GM11168 (cell line): ENCODE measurements around the gene RTF1.
"Not testable (repeated sequence)": the region's sequence is repeated elsewhere in the genome, so short reads cannot be mapped to it uniquely, and the experiment has no call there.

ENCODE experiments used
- in situ Hi-C: fragments of 300-500 bp; cut with MboI; formaldehyde crosslinking; loops from one replicate; pipeline ENCODE4 v1.12.0; 2022; ENCODE audit warnings: low sequenced_read_pairs; ENCODE audit not compliant: unreplicated experiment

Gene RTF1

DNA sequence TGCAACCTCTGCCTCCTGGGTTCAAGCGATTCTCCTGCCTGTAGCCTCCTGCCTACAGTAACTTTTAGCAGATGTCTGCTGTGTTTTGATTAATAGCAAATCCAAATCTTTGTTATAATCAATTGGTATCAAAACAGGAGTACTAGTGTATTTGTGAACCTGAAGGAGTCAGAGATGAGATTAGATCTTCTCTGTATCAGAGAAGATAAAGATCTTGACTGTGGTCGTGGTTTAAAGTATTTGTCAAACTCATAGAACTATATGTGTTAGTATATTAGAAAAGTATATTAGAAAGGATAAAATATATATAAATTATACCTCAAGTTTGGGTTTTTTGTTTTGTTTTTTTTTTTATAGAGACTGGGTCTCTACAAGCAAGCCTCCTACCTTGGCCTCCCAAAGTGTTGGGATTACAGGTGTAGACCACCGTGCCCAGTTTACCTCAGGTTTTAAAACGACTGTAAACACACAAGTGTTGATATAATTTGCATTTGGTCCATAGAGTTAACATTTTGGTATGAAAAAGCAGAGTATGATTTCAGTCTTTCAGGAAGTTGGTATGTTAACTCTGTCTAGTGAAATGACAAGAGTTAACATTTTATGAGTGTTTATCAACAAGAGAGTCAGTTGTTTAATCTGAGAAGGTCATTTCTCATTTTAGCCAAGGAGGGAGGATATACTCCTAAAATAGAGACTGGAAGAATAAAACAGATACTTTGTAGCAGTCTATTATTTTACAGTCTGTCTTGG, 18.3 kb downstream of the RTF1 start:
- in situ Hi-C loops = no loop called here

GRCh38 chr15:41437448-41437847, 20.6 kb downstream of the RTF1 start:
- in situ Hi-C loops = no loop called here

DNA sequence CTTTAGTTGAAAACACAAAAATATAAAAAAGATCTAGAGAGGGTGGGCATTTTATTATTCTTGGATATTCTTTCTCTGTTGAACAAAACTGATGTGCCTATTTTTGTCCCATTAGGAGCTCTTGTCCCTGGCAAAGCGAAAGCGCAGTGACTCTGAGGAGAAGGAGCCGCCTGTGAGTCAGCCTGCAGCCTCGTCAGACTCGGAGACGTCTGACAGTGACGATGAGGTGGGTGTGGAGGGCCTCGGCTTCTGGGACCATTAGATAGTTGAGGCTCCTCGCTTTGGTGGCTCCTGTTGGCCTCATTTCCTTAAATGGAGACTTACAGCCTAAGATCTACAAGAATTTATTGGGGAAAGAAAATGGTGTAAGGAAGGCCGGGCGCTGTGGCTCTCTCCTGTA, 21.3 kb downstream of the RTF1 start:
- in situ Hi-C loops = no loop called here

GRCh38 chr15:41438745-41439144, 21.9 kb downstream of the RTF1 start:
- in situ Hi-C loops = not testable (repeated sequence)

GRCh38 chr15:41443275-41443674, 26.4 kb downstream of the RTF1 start:
- in situ Hi-C loops = no loop called here

- in situ Hi-C loops = no loop called here
Measured at GRCh38 chr15:41445399-41445798, 28.5 kb downstream of the RTF1 start.

DNA sequence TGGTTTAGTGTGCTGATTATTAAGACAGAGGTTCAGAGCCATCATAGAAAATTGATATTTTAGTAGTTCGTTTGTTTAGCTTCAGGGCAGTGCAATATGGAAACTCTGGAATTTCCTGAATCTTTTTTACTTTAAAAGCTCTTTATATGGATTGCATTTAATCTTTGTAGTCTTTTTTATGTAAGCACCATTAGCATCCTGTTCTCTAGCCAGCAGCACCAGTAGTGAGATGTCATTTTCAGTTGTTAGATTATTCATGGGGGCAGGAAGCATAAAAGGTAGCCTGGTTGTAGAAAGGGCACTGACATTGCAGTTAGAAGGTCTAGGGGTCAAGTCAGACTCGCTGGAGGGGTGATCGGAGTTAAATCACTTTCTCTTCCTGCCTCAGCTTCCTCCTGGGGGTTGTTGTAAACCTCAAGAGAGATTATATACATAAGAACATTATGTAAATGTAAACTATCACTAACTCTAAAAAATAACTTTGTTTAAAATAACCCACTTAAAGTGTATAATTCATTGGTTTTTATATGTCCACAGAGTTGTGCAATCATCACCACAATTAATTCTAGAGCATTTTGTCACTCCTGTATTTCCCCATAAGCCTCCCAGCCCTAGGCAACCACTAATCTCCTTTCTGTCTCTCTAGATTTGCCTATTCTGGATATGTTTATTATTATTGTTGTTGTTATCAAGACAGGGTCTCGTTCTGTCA, 45.3 kb downstream of the RTF1 start:
- in situ Hi-C loops = no loop called here

GRCh38 chr15:41464889-41465580, 48.1 kb downstream of the RTF1 start:
- in situ Hi-C loops = no loop called here

DNA sequence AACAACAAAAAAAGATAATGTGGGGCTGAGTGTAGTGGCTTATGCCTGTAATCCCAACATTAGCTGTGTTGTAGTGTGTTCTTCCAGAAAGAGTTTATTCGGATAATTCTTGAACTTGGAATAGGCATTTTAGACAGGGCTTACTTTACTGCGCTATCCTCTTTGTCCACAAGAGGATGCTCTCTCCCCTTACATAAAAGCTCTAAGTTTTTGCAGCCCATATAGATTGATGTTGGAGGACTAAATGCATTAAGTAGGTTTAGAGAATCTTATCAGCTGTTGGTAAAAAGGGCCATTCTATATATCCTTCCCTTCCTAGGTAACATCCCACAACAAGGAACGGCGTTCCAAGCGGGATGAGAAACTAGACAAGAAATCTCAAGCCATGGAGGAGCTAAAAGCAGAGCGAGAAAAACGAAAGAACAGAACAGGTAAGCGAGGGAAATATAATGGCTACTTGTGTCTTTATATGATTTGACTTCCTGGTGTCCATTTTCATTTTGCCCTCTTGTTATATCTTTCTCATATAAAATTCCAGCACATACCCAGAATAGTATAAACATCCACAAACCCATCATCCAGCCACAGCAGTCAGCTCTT, 49.0 kb downstream of the RTF1 start:
- in situ Hi-C loops = no loop called here

DNA sequence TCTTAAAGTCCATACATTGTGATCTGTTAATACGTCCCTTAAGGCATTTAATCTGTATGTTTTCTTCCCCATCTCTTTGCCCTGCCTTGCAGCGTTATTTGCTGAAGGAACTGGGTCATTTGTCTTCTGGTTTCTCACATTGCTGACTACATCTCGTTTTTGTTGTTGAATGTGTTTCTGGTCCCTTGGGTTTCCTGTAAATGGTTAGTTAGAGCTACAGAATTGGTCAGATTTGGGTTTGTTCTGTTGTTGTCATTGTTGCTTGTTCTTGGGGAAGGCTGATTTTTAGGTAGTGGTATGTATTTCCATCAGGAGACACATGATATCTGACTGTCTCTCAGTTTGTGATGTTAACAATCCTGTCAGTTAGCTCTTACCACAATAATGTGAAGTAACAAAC, 49.8 kb downstream of the RTF1 start:
- in situ Hi-C loops = no loop called here

- in situ Hi-C loops = not testable (repeated sequence)
Measured at GRCh38 chr15:41469644-41470043, 52.7 kb downstream of the RTF1 start.

- in situ Hi-C loops = no loop called here
Measured at GRCh38 chr15:41473418-41473817, 56.5 kb downstream of the RTF1 start.

DNA sequence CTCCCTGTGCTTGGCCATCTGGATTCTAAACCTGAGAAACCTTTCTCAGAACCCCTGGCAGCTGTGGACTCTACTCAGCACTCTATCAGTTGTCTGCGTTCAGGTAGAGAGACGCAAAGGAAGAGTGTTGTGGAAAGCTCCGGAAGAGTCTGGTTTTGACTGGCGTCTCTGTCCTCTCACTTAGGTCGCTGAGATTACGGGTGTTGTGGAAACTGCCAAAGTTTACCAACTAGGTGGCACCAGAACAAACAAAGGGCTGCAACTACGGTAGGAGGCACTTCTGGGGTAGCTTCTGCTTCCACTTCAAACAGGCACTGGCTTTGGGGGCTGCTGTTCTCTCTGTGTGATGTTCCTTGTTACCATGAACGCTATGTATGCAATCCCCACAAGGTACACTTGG, 57.5 kb downstream of the RTF1 start:
- in situ Hi-C loops = no loop called here

DNA sequence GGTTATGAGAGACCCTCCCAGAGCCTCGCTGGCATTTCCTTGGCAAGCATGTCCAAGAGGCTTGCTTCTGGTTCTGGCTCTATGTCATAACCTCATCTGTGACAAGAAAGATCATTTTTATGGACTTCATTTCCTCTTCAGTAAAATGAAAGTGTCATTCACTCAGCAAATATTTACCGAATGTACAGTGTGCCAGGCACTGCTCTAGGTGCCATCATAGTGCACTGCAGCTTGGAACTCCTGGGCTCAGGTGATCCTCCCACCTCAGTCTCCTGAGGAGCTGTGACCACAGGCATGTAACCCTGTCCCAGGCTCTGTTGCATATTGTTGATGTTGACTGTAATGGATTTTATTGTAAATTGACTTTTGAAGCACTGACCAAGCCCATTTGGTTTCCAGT, 58.0 kb downstream of the RTF1 start:
- in situ Hi-C loops = no loop called here

- in situ Hi-C loops = no loop called here
Measured at GRCh38 chr15:41476416-41477048, 59.6 kb downstream of the RTF1 start.

DNA sequence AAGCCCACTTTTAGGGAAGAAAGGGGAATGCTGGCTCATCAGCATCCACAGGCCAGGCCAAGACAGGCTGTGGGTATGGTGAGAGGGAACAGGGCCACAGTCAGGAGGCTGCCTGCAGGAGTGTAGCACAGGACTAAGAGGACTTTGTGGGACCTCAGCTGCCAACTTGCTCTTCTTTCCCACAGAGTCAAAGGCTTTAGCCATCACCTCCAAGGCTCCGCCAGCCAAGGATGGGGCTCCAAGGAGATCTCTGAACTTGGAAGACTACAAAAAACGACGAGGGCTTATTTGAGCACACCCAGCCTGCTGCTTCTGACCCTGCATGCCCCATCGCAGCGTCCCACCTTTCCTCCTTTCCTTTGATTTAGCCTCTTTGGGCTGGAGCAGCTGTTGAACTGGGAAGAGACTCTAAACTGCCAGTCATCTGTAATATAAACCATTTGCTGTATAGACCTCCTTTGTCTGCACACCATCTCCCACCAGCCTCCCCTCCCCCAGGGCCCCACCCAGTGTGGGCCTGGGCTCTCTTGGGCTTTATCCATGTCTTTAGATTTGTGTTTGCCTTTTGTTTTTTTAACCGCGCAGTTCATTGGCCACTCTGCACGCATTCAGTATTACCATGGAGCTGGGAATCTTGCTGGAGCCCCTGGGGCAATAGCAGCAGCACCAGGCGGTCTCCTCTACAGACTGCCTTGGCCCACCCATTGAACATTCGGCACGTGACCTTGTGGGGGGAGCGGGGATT, 63.7 kb downstream of the RTF1 start:
- in situ Hi-C loops = no loop called here

GRCh38 chr15:41482110-41482877, 65.4 kb downstream of the RTF1 start:
- in situ Hi-C loops = no loop called here

DNA sequence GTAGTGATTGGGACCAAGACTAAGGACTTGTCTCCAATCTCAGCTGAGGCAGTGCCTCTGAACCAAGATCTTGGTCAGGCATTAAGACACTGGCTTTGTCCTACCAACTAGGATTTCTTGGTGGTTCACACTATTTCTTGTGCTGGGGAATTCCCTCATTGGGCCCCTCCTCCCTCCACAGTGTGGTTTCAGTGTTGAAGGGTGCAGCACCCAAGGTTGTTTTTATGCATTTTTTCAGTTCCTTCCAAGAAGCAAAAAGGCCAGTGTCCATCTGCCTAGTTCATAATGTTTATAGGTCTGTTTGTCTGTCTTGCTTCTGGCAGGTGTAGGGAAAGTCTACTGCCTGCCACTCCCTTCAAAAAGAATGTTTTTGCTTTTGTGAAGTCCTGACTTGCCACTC, 66.2 kb downstream of the RTF1 start:
- in situ Hi-C loops = no loop called here

GRCh38 chr15:41483519-41483918, 66.6 kb downstream of the RTF1 start:
- in situ Hi-C loops = no loop called here
